GM18873 (cell line): ENCODE measurements around the gene DCUN1D3.
"Not testable (repeated sequence)": the region's sequence is repeated elsewhere in the genome, so short reads cannot be mapped to it uniquely, and the experiment has no call there.

ENCODE experiments used
- ATAC-seq: cut with Tn5 transposase; IDR thresholded peaks from one replicate; pipeline ENCODE4 v1.9.1; 2021; ENCODE audit warnings: mild to moderate bottlenecking, moderate library complexity, moderate number of reproducible peaks; ENCODE audit not compliant: unreplicated experiment, low FRiP score

The DCUN1D3 gene

GRCh38 chr16:20900299-20901067 is at the start of gene DCUN1D3, which contains the start of gene LYRM1:
Gene DCUN1D3 (minus strand): TSS chr16:20900358. CDS start chr16:20862538, 37,820 bp downstream.
Gene LYRM1 (plus strand): TSS chr16:20900771. CDS start chr16:20915556, 14,785 bp downstream.
- peak; percentile 62 for ATAC-seq

- no peak for ATAC-seq
Measured at GRCh38 chr16:20949660-20950059, 49.5 kb upstream of the DCUN1D3 start.

- ATAC-seq, result no peak
Measured at GRCh38 chr16:20948444-20948843, 48.3 kb upstream of the DCUN1D3 start.

- no peak for ATAC-seq
Measured at GRCh38 chr16:20946015-20946629, 46.0 kb upstream of the DCUN1D3 start.

GRCh38 chr16:20945575-20945875 is 45.4 kb upstream of the DCUN1D3 start:
- not testable (repeated sequence) for ATAC-seq

- ATAC-seq, result no peak
Measured at GRCh38 chr16:20944861-20945574, 44.9 kb upstream of the DCUN1D3 start.

GRCh38 chr16:20942256-20942655 is 42.1 kb upstream of the DCUN1D3 start:
- ATAC-seq, result no peak

GRCh38 chr16:20941636-20941926 is 41.4 kb upstream of the DCUN1D3 start:
- ATAC-seq, result no peak

GRCh38 chr16:20940871-20941635 is 40.9 kb upstream of the DCUN1D3 start:
- ATAC-seq, result no peak

- ATAC-seq, result no peak
Measured at GRCh38 chr16:20939611-20940010, 39.5 kb upstream of the DCUN1D3 start.

GRCh38 chr16:20938426-20938825 is 38.3 kb upstream of the DCUN1D3 start:
- no peak for ATAC-seq

- no peak for ATAC-seq
Measured at GRCh38 chr16:20937736-20938135, 37.6 kb upstream of the DCUN1D3 start.

GRCh38 chr16:20933589-20933988 is 33.4 kb upstream of the DCUN1D3 start:
- ATAC-seq, result no peak

- no peak for ATAC-seq
Measured at GRCh38 chr16:20931066-20931600, 31.0 kb upstream of the DCUN1D3 start.

- ATAC-seq, result no peak
Measured at GRCh38 chr16:20930365-20930690, 30.2 kb upstream of the DCUN1D3 start.

- ATAC-seq, result not testable (repeated sequence)
Measured at GRCh38 chr16:20929676-20930364, 29.7 kb upstream of the DCUN1D3 start.

- no peak for ATAC-seq
Measured at GRCh38 chr16:20928774-20929411, 28.7 kb upstream of the DCUN1D3 start.

- ATAC-seq, result no peak
Measured at GRCh38 chr16:20925751-20926150, 25.6 kb upstream of the DCUN1D3 start.

- ATAC-seq, result no peak
Measured at GRCh38 chr16:20923876-20924275, 23.7 kb upstream of the DCUN1D3 start.

- ATAC-seq, result no peak
Measured at GRCh38 chr16:20920799-20921198, 20.6 kb upstream of the DCUN1D3 start.
